Activated effector memory CD4-positive, alpha-beta T cell treated with anti-CD3 and anti-CD28 coated beads, Interleukin-2, amount 50 U/mL, for 16 hours (primary cell): ENCODE results near the gene UNC93A.
"Not testable (repeated sequence)": the region's sequence is repeated elsewhere in the genome, so short reads cannot be mapped to it uniquely, and the experiment has no call there.

Experiments
- DNase-seq: peaks from one replicate; pipeline ENCODE4 v3.0.0-alpha.2; 2020

The UNC93A gene

DNA sequence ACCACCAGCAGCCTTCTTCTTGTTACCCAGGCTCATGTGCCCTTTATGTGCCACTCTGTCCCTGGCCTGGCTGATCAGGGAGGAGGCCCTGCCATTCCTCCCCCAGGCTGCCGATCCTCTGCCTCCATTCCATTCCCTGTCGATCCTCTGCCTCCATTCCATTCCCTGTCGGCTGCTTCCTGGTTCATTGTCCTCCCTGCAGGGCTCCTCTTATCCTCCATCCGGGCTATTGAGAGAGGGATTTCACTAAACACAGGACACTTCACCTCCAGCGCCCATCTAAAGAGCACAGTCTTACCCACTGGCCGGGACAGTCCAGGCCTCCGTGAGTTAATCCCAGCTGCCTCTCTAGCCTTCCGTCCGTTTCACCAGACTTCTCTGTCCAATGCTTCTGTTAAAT is 26.1 kb downstream of the UNC93A start:
- DNase-seq = no peak

DNA sequence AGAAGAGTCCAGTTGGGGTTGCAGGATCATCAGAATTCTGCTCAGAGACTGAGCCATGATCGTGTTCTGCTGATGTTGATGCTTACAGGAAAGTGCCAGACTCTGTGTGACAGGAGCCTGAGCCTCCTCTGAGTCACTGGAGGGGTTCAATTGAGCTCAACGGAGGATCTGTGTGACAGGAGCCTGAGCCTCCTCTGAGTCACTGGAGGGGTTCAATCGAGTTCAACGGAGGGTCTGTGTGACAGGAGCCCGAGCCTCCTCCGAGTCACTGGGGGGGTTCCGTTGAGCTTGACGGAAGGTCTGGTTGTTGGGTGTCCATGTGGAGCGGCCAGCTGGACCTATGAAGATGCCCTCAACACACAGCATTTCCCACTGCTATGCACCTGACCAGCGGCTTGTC is 27.2 kb downstream of the UNC93A start:
- DNase-seq = not testable (repeated sequence)

DNA sequence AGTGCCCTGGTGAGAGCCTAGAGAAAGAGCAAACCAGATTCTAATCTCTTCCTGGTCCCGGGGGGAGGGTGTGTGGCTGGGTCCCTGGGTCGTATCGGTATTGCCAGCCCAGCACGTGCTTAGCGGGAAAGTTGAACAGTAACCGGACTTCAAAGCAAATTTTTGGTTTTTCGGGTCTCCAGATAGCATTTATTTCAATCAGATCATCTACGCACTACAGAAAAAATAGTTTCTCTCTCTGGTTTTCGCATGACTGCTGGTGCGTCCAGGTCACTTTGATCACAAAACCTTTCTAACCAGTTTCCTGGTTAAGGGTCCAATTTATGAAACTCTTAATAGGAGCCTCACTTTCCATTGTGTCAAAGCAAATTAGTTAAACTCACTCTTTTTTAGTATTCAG is 27.7 kb downstream of the UNC93A start:
- DNase-seq = not testable (repeated sequence)

DNA sequence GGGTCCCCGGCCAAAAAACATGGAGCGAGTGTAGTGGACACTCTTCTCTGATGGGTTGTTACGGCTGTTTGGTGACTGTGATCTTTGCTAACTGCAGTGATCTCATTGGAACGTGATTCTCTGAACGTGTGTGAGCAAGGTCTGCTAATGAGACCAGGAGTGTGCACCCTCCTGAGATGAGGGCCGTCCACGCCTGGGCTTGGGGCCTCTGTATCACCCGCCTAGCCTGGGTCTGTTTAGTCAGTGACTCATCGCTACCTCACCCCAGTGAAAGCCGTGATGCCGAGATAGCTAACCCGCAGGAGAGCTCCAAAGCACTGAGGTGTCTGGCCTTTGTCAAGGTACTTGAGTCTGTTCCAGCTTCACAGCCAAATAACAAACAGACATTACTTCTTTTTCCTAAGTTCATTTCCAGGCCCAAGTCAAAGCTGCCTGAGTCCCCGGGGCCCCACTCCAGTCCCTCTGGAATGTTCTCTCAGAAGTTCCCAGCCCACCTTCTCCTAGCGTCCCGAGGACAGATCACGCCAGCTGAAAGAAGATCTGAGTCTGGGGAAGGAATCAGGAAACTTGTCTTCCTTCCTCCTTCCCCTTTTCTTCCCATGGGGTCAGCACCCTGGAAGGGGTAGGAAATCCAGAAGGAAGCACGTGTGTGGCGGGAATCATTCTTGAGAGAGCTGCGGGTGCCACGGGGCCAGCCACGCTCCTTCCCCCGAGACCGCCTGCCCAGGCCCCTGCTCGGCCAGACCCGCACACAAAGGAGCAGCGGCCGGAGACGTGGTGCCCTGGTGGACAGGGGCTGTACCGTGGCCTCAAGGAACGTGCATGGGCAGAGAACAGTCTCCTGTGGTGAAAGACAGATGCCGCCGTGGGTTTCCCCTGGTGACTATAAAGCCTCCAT is 29.0 kb downstream of the UNC93A start:
- not testable (repeated sequence) for DNase-seq

DNA sequence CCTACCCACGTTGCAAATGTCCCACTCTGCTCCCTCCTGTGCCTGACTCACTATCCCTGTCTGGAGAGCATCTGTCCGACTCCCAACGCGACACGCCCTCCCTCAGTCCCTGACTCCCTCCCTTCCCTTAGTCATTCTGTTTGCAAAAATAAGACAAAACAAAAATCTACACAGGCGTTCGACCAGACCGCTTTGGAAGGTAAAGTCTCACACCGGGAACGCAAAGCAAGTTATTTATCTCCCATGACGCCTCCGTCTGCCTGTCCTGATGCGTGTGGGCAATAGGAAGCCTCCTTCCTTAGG is 29.6 kb downstream of the UNC93A start:
- DNase-seq = not testable (repeated sequence)

DNA sequence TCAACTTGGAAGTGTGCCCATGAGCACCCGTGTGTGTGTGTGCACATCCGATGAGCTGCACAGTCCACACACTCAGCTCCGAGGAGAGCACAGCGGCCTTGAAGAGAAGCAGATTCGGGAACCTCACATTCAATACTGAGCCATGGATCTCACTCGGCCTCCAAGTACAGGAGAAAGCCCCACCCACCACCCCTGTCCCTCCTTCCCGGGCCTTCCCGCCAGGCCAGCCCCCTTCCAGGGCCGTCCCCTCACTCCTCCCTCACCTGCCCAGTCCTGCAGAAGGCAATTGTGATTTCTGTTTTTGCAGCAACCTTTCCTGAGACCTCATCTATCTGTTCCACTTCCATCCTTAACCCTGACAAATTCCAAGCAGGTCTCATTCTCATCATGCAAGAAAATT is 30.1 kb downstream of the UNC93A start:
- DNase-seq = not testable (repeated sequence)

DNA sequence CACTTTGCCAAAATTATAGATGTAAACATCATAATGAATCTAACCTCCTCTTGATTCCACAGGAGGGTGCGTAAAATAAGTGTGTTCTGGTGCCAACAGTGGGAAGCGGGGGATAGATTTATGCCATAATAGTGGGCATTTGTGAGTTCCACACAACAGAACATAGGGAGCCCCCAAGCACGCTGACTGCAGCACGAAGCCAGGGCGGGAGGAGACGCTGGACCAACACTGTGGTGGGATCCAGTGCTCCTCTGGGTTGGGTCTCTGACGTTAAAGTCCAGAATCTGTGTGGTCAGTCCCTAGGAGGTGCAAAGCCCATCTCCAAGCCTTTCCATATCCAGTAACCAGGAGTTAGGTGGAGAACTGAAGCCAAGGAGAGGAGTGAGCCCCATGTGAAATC is 32.0 kb downstream of the UNC93A start:
- DNase-seq = no peak

DNA sequence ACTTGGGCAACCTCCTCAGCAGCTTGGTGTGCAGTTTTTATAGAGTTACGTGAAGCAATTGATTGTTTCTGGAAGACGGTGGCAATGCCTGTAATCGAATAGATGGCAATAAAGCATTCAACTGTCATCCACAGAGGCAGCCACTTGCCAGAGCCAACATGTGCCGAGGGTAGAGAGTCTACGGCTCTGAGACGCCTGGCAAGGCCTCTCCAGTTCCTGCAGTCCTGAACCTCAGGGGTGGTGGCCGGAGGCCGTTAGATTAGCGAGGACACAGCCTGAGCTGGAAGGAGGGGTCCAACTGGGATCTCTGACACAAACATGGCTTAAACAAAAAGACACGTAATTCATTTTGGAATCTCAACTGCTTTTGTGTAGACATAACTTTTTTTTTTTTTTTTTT is 33.0 kb downstream of the UNC93A start:
- DNase-seq = no peak

DNA sequence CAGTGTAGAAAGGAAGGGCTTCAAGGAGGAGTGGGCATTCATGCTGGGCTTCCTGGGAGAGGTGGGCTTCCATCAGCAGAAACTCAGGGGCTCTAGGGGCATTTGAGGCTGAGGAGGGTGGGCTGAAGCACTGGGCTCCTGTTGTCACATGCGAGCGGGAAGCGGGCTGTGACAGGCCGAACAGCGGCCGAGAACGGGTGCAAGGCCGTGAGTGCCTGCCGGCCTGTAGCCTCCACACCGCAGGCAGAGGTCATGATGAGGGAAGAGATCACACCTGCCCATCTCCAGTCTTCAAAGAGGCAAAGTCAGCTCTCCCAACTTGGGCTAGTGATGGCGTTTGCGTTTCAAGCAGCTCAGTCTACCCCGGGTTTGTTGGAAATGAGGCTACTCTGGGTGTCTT is 34.7 kb downstream of the UNC93A start:
- no peak for DNase-seq

DNA sequence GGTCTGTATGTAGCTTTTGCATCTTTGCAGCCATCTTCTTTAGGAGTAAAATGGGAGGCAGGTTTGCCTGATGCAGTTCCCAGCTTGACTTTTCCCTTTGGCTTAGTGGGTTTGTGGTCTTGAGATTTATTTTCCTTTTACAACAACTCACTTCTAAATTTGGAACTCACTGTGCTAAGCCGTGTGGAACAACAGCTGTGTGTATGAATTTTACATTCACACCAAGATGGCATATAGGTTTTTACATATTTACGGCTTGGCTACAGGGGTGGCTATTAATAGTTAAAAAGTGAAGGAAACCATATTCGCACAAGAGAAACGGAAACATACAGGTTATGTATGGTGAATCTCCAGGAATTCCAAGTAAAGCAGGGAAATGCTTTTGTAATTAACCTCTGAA is 36.3 kb downstream of the UNC93A start:
- DNase-seq = no peak

DNA sequence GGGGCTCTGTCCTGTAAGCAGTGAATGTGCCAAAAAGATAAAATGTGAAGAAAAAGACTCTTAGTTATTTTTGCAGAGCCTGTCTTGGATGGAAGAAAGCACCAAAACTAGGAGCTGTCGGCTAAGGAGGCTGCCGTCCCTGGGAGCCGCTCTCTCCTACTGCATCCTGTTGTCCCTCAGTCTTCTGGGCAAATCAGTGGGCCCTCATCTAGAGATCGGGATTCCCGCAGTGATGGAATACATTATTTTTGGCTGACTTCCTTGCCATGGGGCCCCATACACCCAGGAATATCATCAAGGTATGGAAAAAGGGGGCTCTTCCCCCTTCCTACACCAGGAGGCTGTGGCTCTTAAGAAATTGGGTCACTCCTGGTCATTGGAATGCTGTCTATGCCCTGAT is 37.0 kb downstream of the UNC93A start:
- no peak for DNase-seq

DNA sequence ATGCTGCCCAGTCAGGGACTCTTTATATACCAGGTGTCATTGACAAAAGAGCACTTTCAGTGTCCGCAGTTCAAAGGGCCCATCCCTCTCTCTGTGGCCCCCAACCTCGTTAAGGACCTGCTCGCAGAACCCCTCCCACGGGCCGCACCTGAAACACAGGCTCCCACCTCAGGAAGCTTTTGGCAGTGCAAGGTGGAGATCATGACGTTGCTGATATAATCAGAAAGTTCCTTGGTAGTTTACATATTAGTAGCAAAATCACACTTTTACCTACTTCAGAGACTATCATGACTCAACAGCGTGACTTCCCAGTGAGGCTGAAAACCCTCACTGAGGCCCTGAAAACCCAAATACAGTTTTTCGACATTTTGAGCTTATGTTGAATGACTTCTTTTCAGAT is 37.9 kb downstream of the UNC93A start:
- no peak for DNase-seq

DNA sequence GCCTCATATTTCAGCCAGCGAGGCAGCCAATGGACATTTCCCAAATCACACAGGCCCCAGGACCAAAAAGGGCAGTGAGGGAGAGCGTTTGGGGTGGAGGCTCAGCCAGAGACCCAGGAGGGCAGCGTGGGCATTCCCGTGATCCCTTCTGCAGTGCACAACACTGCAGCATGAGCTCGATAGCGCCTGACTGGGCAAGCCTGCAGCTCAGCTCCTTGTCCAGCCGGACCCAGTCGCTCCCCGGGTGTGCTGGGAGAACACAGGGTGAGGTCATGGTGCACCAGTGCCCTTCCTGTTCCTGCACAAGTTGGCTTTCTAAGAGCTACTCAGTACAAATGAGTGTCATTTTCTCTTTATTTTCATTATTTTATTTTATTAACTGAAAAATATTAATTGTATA is 39.6 kb downstream of the UNC93A start:
- no peak for DNase-seq

DNA sequence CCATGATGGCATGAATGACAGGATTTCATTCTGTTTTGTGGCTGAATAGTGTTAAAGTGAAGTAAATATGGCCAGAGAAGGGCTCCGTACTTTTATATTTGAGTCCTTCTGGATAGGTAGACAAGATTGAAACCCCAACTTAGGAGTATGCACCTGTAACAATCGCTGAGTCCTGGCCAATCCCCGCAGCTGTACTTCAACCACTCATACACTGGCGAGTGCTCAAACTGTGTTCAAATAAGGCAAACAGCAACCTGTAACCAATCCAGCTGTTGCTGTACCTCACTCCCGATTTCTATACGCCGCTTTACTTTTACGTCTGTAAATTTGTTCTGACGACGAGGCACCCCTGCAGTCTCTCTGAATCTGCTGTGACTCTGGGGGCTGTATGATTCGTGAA is 40.5 kb downstream of the UNC93A start:
- DNase-seq = no peak

DNA sequence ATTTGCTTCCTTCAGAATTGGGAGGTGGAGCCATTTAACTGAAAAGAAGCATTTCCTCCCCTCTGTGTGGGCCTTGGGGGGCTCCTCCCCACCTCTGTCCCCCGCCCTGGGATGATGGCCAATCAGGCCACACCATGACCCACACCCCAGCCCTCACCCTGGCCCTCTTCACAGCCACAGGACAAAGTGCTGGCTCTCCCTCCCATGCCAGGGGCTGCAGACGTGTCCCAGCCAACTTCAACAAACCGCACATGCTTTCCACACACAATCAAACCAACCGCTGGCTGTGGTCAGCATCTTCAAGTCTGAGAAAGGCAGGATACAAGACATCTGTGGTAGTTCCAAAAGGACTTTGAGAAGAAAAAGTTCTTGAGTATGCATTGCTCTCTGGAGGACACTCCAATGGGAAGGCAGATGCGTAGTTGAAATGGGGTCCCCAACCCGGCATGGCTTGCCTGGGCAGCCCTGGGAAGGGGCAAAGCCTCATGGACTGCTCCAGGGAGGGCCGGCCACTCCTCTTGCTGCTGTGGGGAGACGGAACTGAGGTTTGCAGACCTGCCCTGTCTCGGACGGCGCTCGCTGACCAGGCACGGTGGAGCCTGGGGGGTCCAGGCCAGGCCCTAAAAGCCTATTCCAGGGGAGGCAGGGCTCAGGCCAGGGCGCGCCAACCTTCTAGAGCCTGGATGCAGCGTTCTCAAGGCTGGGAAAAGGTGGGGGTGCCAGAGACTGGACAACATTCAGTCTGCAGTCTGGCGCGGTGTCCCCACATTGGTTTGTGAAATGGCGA is 45.9 kb downstream of the UNC93A start:
- no peak for DNase-seq

DNA sequence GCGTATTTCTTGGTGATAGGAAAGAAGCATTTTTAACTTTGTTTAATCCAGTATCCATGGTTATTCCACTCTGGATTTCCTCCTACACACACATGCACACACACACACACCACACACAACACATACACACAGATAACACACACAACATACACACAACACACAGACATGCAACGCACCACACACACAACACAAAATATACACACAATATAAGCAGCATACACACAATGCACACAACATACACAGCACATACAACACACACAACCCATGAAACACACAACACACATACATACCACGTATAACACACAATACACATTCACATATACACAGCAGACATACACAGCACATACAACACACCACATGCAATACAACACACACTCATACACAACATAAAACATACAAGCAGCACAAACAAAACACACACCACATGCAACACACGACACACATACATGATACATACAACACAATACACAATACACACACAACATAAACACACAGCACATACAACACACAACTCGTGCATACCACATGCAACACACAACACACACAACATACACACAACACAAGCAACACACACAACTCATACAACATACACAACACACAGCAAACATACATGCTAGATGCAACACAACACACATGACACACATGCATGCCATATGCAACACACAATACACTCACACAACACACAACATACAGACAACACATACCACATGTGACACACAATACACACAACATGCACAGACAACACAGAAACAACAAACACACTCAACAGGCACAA is 46.7 kb downstream of the UNC93A start:
- no peak for DNase-seq

DNA sequence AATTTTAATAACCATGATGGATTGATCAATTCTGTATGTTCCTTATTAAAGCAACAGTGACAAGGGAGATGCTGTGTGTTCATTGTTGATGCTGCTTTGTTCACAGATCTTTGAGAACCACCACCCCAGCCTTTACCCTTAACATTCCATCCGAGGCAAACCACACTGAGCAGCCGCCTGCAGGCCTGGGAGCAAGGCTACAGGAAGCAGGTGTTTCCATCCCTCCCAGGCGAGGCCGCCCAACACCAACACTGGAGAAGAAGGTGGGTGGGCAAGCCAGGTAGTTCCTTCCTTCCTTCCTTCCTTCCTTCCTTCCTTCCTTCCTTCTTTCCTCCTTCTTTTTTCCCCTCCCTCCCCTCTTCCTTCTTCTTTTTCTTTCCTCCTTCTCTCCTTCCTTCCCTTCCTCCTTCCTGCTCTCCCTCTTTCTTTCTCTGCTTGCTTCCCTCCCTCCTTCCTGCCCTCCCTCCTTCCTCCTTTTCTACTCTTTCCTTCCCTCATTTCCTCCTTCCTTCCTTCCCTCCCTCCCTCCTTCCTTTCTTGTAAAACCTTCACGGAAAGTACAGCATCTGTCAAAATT is 47.5 kb downstream of the UNC93A start:
- DNase-seq = no peak

DNA sequence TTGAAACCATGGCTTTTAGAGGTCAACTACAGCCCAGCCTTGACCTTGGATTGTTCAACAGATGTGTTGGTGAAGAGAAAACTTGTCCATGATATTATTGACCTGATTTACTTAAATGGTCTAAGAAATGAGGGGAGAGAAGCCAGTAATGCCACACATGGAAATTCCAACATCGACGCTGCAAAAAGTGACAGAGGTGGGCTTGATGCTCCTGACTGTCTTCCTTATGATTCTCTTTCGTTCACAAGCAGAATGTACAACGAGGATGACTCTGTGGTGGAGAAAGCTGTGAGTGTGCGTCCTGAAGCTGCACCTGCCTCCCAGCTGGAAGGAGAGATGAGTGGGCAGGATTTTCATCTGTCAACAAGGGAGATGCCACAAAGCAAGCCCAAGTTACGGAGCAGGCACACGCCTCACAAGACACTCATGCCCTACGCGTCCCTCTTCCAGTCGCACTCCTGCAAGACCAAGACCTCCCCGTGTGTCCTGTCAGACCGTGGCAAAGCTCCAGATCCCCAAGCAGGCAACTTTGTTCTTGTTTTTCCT is 50.0 kb downstream of the UNC93A start:
- no peak for DNase-seq

DNA sequence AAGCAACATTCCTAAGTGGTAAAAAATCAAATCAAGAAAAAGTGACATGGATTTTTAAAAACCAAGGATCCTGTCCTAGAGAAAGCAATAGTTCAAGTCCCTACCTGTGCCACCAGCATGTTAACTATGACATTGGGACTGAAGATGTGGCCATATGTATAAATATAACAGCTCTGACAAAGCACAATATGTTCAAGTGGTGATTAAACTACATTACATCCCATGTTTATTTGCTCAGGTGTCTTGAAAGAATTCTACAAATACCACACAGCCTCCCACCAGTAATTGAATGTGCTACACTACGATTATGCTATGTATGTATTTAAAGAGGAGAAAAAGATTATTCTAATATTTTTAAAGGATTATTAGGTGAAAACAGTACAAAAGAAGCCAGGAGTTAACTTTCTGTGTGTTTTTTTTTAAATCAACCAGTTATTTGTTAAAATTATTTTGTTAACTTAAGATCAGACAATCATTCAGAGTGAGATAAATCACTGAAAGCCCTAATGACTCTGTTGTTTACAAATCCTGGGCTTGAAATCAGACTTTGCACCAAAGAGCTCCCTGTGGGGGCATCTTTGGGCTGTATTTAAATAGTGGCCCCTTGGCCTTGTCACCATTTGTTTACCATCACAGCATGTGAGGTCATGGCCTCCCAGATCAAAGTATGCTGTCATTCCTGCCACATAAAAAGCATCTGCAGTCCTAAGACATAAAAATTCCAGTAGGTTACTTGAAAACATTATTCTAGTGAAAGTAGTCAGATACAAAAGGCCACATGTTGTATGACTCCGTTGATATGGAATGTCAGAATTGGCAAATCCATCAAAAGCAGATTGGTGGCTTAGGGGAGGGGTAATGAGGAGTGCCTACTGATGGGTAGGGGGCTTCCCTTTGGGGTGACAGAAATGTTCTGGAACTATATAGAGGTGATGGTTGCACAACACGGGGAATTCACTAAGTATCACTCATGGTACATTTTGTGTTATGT is 50.8 kb downstream of the UNC93A start:
- no peak for DNase-seq

DNA sequence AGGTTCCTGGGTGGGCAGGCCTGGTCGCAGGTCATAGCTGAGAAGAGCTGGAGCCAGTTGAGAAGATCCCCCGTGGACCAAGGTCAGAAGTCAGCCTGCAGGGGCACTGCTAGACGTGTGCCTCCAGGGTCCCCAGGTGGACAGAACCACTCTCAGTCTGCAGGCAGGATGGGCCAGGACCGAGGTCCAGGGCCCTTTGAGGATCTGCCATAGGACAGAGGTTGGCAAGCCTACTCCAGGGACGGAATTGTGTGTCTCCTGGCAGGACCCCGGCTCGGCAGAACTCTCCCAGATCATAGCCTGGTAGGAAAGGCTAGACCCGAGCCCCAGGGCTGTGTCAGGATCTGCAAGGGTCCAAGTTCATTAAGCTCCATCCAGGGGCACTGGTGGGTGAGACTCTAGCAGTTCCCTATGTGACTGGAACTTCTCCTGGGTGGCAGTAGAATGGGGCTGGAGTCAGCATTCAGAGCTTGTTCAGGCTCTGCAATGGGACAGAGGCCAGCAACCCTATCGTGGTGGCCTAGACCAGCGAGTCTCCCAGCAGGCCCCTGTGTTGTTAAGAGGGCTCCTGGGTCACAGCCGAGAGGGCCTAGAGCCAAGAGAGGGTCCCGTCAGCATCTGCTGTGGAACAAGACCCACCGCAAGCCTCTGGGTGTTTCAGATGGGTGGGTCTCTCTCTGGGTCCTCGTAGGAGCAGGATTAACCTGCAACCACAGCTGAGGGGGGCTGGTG is 51.9 kb downstream of the UNC93A start:
- no peak for DNase-seq

DNA sequence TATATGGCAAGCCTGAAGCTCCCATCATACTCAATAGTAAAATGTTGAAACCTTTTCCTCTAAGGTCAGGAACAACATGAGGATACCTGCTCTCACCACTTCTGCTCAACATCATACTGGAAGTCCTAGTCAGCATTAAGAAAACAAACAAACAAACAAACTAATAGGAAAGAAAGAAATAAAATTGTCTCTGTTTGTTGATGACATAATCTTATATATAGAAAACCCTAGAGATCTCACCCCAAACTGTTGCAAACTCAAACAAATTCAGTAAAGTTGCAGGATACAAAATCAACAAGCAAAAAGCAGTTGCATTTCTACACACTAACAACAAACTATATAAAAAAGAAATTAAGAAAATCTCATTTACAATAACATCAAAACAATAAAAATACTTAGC is 54.2 kb downstream of the UNC93A start:
- DNase-seq = no peak
